HUES6 (cell line): ENCODE measurements around the gene THAP4.
"Not testable (repeated sequence)": the region's sequence is repeated elsewhere in the genome, so short reads cannot be mapped to it uniquely, and the experiment has no call there.

ENCODE experiments used
- H3K27ac ChIP-seq: 2 replicates; pipeline ENCODE4 v1.7.0; 2013; ENCODE audit warnings: low read depth, mild to moderate bottlenecking, low read length, inconsistent platforms
- H3K27me3 ChIP-seq: 2 replicates; pipeline ENCODE4 v1.6.1; 2013; ENCODE audit warnings: low read length; ENCODE audit not compliant: control insufficient read depth, insufficient read depth
- H3K36me3 ChIP-seq: 2 replicates; pipeline ENCODE4 v1.6.1; 2013; ENCODE audit warnings: low read length; ENCODE audit not compliant: control insufficient read depth, insufficient read depth
- H3K4me1 ChIP-seq: 2 replicates; pipeline ENCODE4 v1.6.1; 2013; ENCODE audit warnings: low read length; ENCODE audit not compliant: control insufficient read depth, insufficient read depth
- H3K4me3 ChIP-seq: 2 replicates; pipeline ENCODE4 v1.5.1; 2013; ENCODE audit warnings: low read depth, low read length
- H3K9ac ChIP-seq: one replicate; pipeline ENCODE4 v1.6.1; 2013; ENCODE audit warnings: mild to moderate bottlenecking, low read length
- H3K9me3 ChIP-seq: 2 replicates; pipeline ENCODE4 v1.6.1; 2013; ENCODE audit warnings: low read depth, low read length; ENCODE audit not compliant: control insufficient read depth, insufficient read depth

The THAP4 gene

DNA sequence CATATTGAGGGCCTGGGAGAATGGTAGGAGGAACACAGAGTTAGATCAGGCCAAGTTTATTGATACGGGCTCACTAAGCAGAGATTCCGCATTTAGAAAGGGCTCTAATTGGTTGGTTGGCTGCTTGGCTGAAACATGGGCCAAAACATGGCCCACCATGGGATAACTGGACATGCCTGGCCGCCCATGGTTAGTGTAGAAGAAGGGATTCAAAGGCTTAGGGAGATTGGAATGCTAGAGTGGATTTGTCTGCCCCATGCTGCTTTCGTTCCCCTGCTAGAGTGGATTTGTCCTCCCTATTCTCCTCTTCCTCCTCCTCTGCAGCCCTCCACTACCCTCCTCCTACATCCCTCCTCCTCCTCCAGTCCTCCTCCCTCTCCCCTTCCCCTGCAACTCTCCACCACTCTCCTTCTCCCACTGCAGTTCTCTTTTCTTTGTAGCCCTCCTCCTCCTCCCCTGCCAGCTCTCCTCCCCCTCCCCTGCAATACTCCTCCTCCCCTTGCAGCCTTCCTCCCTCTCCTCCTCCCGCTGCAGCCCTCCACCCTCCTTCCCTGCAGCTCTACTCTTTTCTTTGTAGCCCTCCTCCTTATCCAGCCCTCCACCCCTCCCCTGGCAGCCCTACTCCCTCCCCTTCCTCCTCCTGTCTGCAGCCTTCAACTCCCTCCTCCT, 61.2 kb downstream of the THAP4 start:
- Histone ChIP-seq H3K4me1 (no peaks in the 10 kb centered on the region), H3K4me3 (no peak overlapping the region), H3K9ac (no peak overlapping the region), H3K9me3 (peaks cover 2% of the 10 kb centered on the region; the same call in 1 of the 2 replicates), H3K27ac (no peak overlapping the region), H3K27me3 (no peaks in the 10 kb centered on the region), H3K36me3 (peaks cover 27% of the 10 kb centered on the region)

DNA sequence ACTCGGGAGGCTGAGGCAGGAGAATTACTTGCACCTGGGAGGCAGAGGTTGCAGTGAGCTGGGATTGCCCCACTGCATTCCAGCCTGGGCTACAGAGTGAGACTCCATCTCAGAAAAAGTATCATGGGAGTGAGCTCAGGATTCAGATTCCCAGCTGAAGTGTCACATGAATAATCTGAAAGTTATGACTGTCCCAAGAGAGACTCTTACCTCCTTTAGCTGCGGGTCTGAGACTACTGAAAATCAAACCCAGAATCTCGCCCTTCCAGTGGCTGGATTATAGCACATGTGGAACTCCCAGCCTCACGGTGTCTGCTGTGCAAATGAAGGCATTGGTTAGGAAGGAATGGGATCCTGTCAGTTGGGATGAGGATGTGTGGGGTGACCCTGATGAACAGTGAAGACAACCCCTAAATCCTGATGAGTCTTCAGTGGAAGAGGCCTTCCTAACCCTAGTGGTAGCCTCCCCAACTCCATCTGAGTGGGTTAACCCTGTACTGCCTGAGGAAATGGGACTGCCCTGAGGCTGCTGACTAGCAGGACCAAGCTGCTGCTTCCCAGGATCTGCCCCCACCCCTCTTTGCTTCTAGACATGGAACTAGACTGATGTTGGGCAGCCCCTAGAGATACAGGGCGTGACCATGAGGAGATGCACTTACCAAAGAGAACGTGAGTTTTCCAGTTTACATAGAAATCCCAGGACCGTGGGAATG, 61.9 kb downstream of the THAP4 start:
- Histone ChIP-seq H3K9ac (no peak overlapping the region), H3K27ac (no peak overlapping the region), H3K27me3 (no peaks in the 10 kb centered on the region), H3K4me1 (no peaks in the 10 kb centered on the region), H3K4me3 (no peak overlapping the region), H3K36me3 (peaks cover 27% of the 10 kb centered on the region), H3K9me3 (peaks cover 2% of the 10 kb centered on the region; the same call in 1 of the 2 replicates)

DNA sequence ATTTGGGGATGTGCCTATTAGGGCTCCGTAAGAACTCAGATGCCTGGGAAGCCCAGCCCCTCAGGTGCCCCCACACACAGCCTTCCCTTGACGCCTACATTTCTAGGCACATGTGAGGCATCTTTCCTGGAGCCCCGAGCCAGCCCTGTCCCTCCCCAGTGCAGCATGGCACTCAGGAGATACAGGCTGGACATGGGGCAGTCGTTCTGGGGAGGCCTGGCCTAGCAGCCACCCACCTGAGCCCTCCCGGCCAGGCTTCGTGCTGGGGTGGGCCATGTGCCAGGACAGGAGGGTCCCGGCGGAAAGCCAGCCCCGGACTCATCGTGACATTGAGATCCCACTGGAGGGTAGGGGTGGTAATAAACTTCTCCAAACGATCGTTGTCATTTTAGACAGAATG, 63.2 kb downstream of the THAP4 start:
- Histone ChIP-seq H3K27me3 (no peaks in the 10 kb centered on the region), H3K36me3 (peaks cover 27% of the 10 kb centered on the region), H3K9ac (no peak overlapping the region), H3K4me3 (no peak overlapping the region), H3K9me3 (no peaks in the 10 kb centered on the region; the same call in 1 of the 2 replicates), H3K27ac (no peak overlapping the region), H3K4me1 (no peaks in the 10 kb centered on the region)

DNA sequence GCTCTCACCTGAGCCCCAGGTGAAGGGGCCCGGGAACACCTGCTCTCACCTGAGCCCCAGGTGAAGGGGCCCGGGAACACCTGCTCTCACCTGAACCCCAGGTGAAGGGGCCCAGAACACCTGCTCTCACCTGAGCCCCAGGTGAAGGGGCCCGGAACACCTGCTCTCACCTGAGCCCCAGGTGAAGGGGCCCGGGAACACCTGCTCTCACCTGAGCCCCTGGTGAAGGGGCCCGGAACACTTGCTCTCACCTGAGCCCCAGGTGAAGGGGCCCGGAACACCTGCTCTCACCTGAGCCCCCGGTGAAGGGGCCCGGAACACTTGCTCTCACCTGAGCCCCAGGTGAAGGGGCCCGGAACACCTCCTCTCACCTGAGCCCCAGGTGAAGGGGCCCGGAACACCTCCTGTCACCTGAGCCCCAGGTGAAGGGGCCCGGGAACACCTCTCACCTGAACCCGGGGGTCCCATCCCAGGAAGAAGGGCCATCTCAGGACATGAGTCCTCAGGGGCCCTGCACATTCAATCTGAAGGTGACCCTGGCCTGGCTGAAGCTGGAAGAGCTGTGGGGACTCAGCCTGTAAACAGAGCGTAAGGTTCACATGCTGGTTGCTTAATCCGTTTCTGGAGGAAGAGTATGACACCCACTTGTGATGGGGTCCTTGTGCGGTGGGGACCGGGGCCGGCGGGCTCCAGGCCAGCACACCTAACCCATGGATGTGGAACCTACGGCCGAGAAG, 63.9 kb downstream of the THAP4 start:
- not testable (repeated sequence) for H3K27me3 ChIP-seq, H3K4me1 ChIP-seq, H3K9ac ChIP-seq, H3K4me3 ChIP-seq, H3K27ac ChIP-seq, H3K9me3 ChIP-seq
- H3K36me3 ChIP-seq: peaks cover 27% of the 10 kb centered on the region

DNA sequence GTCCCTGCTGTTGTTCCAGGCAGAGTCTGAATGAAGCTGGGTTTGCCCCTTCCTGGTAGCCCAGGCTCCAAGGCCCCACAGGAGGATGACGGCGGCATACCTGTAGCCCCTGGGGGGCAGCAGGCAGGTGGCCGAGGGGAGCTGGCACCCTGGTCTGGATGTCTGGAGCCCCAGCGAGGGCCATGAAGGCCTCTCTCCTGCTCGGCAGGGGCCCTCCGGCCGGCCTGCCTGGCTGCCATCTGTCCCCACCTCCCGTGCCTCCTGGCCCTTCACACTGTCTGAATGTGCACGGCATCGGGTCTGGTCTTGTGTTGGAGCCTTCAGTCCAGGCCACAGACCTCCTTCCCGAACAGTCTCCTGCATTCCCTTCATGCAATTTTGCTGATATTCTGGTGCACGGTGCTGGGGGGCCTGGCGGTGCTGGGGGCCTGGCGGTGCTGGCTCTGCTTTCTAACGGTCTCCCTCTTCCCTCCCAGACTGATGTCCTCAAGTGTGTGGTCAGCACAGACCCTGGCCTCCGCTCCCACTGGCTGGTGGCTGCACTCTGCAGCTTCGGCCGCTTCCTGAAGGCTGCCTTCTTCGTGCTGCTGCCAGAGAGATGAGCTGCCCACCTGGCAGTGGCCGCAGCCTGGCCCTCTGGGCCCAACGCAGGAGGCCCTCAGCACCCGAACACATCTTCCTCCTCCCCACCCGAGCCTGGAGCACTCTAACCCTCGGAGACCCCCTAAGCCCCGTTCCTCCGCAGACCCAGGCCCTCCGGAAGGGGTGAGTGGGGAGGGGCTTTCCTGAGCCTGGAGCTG, 64.9 kb downstream of the THAP4 start:
- no peaks in the 10 kb centered on the region for H3K9me3 ChIP-seq
- peaks cover 27% of the 10 kb centered on the region for H3K36me3 ChIP-seq
- no peaks in the 10 kb centered on the region for H3K27me3 ChIP-seq
- no peak overlapping the region for H3K9ac ChIP-seq
- H3K4me3 ChIP-seq: no peak overlapping the region
- no peaks in the 10 kb centered on the region for H3K4me1 ChIP-seq
- H3K27ac ChIP-seq: no peak overlapping the region

DNA sequence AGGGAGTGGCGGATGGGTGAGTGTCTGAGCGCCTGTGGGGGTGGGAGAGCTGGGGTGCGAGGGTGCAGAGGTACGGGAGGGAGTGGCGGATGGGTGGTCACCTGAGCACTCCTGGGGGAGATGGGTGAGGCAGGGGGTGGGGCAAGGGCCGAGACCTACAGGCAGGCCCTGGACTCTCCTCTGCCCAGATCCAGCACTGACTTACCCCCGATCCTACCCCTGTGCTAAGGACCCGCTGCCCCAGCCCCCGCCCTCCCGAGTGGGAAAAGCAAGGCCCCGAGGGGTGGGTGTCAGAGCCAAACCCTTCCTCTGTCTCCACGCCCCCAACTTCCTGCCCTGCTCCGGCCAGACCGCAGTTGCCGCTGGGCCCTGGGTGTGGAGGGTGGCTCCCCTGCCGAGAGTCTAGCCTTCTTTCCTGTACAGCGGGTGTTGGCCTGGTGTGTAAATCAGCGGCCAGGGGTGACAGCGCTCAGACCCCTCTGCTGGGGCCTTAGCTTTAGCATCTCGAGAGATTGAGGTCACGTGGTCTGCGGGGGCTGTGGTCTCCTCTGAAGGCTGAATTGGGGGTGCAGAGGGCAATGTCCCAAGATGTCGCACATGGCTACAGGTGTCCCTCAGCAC, 65.9 kb downstream of the THAP4 start:
- Histone ChIP-seq H3K27me3 (no peaks in the 10 kb centered on the region), H3K9me3 (no peaks in the 10 kb centered on the region), H3K9ac (no peak overlapping the region), H3K27ac (no peak overlapping the region), H3K4me1 (no peaks in the 10 kb centered on the region), H3K36me3 (peaks cover 27% of the 10 kb centered on the region), H3K4me3 (no peak overlapping the region)

DNA sequence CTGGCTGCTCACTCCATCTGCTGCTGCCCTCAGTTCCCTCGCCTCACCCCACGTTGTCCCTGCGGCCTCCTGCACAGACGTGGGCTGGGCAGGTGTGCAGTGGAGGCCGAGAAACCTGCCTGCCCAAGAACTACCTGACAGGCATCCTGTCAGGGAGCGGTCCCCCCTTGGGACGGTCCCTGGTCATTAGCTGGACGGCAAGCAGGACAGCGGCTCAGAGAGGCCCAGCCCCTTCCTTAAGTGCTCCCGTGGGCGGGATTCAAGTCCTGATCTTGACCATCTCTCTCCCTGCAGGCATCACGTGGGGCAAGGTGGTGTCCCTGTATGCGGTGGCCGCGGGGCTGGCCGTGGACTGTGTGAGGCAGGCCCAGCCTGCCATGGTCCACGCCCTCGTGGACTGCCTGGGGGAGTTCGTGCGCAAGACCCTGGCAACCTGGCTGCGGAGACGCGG, 67.1 kb downstream of the THAP4 start:
- H3K4me3 ChIP-seq: no peak overlapping the region

DNA sequence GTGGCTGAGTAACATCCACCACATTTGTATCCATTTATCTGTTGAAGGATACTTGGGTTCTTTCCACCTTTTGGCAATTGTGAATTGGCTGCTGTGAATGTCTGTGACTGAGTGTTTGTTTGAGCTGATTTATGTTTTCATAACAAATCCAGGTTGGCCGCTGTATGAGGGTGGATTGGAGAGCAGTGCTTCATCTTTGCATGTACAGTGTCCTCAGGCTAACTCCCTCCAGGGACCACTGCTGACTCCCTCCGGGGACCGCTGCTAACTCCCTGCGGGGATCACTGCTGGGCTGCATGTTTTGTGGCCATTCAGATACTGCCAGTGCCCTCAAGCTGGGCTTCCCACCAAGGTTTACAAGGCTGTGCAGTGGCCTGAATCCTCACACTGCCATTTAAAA, 68.2 kb downstream of the THAP4 start:
- Histone ChIP-seq H3K4me3 (no peak overlapping the region), H3K4me1 (peaks cover 7% of the 10 kb centered on the region; the same call in 1 of the 2 replicates), H3K27me3 (no peaks in the 10 kb centered on the region), H3K27ac (no peak overlapping the region), H3K9me3 (no peaks in the 10 kb centered on the region), H3K9ac (no peak overlapping the region), H3K36me3 (peaks cover 21% of the 10 kb centered on the region)

More for the DNA sequence above, 67.1 kb downstream of the THAP4 start:
- H3K36me3 ChIP-seq: peaks cover 27% of the 10 kb centered on the region
- no peaks in the 10 kb centered on the region for H3K27me3 ChIP-seq
- H3K9ac ChIP-seq: no peak overlapping the region
- H3K4me1 ChIP-seq: peaks cover 4% of the 10 kb centered on the region; the same call in 1 of the 2 replicates
- no peaks in the 10 kb centered on the region for H3K9me3 ChIP-seq
- no peak overlapping the region for H3K27ac ChIP-seq

DNA sequence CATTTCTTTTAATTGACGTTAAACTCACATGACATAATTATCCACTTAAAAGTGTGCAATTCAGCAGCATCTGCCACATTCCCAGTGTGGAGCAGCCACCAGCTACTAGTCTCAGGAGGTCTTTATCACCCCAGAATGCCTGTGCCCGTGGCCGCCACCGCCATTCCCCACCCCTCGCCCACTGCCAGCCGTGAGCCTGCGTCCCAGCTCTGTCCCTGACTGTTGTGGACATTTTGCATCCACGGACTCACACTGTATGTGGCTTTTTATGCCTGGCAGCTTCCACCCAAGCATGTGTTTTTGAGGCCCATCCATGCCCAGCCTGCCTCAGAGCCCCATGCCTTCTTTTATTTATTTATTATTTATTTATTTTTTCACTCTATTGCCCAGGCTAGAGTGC, 69.2 kb downstream of the THAP4 start:
- Histone ChIP-seq H3K27ac (no peak overlapping the region), H3K4me1 (peaks cover 8% of the 10 kb centered on the region; the same call in 1 of the 2 replicates), H3K9ac (no peak overlapping the region), H3K9me3 (no peaks in the 10 kb centered on the region), H3K36me3 (peaks cover 18% of the 10 kb centered on the region), H3K27me3 (no peaks in the 10 kb centered on the region), H3K4me3 (no peak overlapping the region)

DNA sequence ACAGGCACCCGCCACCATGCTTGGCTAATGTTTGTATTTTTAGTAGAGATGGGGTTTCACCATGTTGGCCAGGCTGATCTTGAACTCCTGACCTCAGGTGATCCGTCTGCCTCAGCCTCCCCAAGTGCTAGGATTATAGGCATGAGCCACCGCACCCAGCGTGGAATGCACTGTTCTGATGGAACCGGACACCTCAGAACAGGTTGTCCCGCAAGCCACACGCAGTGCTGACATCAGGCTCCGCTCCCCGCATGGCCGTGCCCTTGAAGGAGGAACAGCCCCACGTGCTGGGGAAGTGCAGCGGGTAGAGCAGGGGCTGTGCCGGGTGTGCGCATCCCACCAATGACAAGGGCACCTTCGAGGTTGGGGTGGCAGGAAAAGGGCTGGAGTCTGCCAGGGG, 69.7 kb downstream of the THAP4 start:
- not testable (repeated sequence) for H3K4me3 ChIP-seq, H3K27ac ChIP-seq, H3K9ac ChIP-seq, H3K4me1 ChIP-seq, H3K9me3 ChIP-seq, H3K27me3 ChIP-seq
- H3K36me3 ChIP-seq: peaks cover 21% of the 10 kb centered on the region
